SHP77 treated with DMSO at 0.1 percent for 48 hours (cell line): ENCODE measurements around the gene TSGA10.
A peak's percentile ranks its signal among the peaks of the same experiment; 100 is the strongest.
"Not testable (repeated sequence)": the region's sequence is repeated elsewhere in the genome, so short reads cannot be mapped to it uniquely, and the experiment has no call there.

Experiments
- DNase-seq: peaks from one replicate; lab custom pipeline; 2025; lab: John Stamatoyannopoulos, UW

The TSGA10 gene

DNA sequence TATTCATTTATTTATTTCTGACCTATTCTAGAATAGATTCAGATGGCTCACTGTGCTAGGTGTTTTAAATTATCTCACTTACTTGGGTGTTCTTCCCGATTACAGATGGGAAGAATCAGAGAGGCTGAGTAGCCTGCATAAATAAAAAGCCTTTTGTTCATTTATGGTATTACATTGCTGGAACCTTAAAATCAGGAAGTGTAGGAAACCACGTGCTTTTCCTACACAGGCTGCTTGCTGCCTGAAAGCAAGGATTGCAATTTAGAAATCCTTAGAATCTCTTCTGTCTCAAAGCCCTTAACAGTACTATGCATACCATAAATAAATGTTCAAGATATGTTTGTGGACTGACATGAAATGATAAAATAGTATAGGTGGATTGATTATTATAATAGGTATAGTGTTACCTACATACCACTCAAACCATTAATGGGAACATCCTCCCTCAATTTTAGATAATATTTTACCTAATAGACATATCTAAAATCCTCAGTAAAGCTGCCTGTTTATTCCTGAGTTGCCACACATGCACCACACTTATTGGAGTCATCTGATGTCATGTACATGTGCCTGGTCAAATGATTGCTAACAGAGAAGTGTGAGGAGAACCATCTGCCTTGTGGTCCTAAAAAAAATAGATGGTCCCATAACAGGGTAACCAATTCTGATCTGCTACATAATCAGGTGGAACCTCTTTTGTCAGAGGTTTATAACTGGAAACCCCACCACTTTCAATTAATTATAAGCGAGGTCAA, 86.7 kb downstream of the TSGA10 start:
- no peak for DNase-seq

DNA sequence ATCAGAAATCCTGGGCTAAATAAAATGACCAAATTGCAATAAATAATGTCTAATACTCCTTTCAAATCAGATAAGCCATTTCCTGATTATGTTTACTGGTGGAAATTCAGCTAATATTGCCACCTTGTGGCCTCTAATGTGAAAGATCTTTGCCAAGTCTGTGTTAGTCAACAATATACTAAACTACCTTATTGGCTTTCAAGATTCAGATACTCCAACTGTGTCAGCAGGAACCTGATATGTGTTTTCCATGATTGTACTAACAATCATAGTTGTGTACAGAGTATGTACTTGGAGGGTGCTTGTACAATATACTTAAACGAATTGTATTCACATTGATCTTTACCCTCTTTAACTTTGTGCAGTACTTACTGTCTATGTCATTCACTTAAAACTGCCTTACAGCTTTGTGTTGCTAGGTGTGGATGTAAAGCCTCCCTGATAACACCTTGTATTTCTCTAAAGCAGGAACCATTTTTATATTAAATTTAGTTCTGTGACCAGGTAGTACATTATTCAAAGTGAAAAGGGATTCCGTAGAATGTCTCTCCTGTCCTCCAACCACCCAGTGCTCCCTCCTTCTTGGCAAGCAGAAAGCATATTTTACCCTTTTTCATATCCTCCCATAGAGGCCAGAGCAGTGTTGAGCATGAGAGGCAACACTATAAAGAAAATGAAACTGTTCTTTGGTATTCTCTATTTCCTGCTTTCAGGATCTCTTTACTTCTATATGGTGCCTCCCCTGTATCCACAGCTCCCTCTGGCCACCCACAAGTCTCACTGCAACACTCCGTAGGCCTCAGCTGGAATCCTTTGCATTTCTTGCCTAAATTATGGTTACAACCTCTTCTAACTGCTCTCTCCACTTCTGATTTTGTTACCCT, 88.4 kb downstream of the TSGA10 start:
- peak; percentile 67 for DNase-seq

DNA sequence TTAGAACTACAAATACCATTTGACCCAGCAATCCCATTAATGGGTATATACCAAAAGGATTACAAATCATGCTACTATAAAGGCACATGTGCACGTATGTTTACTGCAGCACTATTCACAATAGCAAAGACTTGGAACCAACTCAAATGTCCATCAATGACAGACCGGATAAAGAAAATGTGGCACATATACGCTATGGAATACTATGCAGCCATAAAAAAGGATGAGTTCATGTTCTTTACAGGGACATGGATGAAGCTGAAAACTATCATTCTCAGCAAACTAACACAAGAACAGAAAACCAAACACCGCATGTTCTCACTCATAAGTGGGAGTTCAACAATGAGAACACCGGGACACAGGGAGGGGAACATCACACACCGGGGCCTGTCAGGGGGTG, 105.6 kb downstream of the TSGA10 start:
- not testable (repeated sequence) for DNase-seq

DNA sequence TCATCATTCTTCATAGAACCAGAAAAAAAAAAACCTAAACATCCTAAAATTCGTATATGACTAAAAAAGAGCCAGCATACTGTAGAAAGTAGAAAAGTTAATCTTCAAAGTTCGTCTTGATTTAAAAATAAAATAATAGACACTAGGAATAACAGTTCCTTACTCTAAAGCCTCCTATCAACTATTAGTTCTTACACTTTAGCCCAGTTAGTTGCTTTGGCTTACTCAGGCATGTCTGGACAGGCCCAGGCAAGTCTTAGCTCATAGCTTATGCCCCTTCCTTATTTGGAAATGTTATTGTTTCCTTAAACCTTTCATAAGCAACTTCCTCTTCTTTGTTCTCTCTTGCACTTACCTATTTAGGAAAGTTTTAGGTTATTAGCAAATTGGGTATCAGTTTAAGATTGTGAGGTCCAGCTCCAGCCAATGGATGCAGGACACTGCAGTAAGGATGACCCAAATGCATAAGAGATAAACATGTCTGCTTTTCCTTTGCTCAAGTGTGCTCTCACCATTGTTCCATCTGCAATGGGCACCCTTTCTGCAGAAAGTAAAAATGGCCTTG, 113.9 kb downstream of the TSGA10 start:
- not testable (repeated sequence) for DNase-seq

DNA sequence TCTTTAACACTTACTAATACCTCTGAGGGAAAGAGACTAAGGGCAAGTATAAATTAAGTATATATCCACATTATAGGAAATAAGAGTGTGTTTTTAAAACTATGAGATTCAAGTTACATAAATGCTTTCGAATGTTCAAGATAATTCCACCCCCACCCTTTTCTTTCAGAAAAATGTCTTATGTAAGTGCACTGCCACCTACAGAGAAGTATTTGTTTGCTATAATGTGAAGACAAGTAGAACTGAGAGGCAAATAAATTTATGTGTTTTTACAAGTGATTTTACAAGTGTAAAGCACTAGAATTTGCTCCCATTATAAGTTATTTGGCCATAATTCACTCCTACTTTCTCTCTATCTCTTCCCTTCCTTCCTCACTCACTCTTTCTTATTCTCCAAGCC, 118.8 kb downstream of the TSGA10 start:
- no peak for DNase-seq

DNA sequence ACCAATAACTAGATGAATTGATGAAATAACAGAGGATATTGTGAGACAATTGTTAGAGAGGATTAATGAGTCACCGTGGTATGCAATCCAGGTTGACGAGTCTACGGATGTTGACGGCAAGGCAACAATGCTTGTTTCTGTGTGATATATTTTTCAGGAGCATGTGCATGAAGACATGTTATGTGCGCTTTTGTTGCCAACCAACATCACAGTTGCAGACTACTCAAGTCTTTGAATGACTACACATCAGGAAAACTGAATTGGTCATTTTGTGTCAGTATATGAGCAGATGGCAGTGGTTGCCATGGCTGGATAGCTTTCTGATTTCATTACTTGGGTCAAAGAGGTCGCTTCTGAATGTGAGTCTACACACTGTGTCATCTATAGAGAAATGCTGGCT, 122.0 kb downstream of the TSGA10 start:
- no peak for DNase-seq

DNA sequence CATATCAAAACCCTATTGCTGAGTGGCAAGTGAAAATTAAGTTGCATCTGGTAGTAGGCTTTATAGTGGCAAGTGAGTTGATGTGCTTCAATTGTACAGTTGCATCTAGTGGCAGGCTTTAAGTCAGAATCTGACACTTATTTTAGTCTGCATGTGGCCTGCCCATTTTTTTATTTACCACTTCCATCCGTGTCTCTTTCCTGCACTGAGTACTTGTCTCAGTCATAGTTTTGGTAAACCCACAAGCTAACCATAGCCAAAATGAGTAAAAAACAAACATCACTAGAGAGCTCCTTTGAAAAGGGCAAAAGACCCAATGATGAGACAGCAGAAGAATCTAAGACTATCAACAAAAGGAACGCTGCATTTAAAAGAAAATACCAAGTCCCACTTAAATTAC, 122.7 kb downstream of the TSGA10 start:
- DNase-seq = no peak

DNA sequence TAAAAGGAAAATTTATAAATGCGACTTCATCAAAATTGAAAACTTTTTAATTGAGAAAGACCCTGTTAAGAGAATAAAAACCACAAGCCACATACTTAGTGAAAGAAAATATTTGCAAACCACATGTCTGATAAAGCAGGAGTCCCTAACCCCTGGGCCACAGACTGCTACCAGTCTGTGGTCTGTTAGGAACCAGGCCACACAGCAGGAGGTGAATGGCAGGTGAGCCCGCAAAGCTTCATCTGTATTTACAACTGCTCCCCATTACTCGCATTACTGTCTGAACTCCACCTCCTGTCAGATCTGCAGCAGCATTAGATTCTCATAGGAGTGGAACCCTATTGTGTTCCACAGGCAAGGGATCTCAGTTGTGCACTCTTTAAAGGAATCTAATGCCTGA, 123.3 kb downstream of the TSGA10 start:
- DNase-seq = no peak

DNA sequence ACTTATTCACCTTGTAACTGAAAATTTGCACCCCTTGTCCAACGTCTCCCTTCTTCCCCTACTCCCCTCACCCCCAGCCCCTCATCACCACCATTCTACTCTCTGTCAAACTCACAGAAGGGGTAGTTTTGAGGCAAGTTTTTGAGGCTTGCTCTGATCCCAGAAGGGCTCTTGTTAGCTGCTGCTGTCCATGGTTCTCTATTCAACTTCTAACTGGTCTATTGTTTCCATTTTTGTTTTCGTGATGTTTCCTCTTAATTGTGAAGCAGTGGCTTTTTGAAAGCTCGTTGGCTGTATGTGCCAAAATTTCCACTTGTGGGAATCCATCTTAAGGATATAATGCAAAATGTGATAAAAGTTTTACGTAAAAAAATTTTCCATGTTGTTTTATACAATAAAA, 126.2 kb downstream of the TSGA10 start:
- no peak for DNase-seq

DNA sequence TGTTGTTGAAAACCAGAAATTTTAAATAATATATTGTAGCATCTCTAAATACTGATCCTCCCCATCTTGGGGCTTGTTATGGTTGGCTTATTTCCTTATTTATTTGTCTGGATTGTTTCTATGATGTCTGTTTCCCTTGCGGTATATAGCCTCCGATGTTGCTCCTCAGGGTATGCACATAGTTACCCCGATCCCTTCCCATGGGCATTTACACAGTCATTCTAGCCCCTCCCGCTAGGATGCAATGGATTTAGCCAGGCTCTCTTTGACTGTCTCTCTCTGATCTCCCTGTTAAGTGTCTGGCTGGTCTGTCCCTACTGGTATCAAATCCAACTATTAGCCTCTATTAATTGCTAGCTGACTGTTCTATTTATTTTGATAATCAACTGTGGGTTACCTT, 126.9 kb downstream of the TSGA10 start:
- DNase-seq = no peak

DNA sequence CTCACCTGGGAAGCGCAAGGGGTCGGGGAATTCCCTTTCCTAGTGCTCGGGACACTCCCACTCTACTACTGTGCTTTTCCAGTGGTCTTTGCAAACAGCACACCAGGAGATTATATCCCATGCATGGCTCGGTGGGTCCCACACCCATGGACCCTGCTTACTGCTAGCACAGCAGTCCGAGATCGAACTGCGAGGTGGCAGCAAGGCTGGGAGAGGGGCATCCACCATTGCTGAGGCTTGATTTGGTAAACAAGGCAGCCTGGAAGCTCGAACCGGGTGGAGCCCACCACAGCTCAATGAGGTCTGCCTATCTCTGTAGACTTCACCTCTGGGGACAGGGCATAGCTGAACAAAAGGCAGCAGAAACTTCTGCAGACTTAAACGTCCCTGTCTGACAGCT, 154.0 kb downstream of the TSGA10 start:
- no peak for DNase-seq

DNA sequence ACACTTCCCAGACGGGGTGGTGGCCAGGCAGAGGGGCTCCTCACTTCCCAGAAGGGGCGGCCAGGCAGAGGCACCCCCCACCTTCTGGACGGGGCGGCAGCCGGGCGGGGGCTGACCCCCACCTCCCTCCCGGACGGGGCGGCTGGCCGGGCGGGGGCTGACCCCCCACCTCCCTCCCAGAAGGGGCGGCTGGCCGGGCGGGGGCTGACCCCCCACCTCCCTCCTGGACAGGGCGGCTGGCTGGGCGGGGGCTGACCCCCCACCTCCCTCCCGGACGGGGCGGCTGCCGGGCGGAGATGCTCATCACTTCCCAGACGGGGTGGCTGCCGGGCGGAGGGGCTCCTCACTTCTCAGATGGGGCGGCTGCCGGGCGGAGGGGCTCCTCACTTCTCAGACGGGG, 166.0 kb downstream of the TSGA10 start:
- DNase-seq = not testable (repeated sequence)

DNA sequence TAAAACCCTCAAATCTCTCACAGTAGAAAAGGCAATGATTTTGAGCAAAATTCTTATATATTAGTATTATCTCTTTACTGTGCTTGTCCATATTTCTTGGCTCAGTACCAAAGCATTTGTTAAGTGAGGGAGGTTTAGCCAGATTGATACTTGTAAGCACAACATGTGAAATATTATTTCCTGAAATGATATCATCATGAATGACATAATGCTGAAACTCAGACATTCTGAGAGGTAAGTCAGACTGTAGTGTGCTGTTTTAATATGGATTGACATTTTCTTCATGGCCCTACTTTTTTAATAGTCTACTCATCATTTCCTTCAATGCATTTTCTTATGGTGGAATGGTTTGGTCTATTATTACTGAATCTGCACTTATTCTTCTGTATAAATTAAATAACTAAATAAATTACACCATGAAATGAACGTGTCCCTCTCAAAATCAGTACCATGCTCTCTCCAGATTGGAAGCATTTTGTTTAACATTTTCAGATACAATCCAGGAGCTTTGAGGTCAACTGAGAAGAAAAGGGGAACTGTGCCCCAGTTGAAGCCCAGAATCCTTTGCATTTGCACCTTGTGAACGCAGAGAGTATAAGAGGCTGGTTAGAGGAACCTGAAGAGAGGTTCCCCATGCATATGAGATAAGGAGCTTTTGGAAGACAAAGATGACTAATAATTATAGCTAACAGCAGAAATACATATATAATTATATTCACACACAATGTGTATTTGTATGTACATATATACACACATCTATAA, 168.7 kb downstream of the TSGA10 start:
- no peak for DNase-seq

DNA sequence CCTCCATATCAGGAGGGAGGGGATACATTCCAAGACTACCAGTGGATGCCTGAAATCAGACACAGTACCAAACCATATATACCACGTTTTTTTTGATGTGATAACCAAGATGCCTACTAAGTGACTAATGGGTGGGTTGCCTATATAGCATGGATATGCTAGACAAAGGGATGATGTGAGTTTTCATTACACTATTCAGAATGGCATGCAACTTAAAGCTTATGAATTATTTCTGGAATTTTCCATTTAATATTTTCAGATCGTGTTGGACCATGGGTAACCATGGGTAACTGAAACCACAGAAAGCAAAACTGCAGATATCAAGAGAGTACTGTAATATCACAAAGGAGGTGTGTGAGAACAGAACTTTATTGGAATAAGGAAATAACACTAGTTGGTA, 179.1 kb downstream of the TSGA10 start:
- no peak for DNase-seq

DNA sequence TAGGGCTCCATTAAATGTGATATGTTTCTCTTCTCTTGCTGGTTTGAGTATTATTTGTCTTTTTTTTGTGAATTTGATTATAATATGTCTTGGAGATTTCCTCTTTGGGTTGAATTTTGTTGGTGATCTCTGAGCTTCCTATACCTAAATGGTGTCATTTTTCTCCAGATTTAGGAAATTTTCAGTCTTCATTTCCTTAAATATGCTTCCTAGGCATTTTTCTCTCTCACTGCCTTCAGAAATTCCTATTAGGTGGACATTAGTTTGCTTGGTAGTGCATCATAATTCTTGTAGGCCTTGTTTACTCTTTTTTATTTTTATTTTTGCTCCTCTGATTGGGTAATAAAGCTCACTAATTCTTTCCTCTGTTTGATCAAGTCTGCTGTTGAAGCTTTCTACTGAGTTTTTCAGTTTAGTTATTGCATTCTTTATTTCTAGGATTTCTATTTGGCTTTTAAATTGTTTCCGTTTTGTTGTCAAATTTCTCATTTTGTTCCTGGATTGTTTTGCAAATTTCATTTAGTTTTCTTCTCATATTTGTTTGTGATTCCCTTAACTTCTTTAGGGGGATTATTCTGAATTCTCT, 182.1 kb downstream of the TSGA10 start:
- no peak for DNase-seq

DNA sequence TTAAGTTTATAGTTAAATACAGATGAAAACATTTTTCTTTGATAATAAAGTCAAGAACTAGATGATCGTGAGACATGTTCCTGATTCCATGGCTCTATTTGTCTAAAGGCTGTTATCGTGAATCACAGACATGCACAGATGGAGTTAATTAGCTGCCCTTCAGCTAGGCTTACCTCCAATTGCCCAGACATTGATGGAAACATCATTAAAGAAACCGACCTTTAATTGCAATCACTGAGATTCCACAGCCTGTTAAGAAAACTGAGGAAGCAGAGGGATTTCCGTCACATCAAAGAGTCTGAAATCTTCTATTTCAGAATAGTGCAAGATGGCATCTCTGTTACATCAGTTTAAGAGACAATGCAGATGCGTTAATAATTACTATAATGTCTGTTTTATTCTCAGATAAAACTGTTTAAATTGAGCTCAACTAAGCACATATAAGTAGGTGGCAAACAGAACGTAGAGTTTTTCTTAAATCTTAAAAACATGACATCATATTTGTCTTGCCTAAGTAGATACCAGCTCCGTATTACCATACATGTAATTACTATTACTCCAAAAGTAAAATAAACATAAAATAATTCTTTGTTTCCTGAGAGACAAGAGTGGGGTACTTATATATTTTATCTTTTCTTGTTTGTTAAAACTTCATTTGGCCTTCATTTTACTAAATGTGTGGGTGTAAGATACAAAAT, 194.8 kb downstream of the TSGA10 start:
- DNase-seq = no peak

DNA sequence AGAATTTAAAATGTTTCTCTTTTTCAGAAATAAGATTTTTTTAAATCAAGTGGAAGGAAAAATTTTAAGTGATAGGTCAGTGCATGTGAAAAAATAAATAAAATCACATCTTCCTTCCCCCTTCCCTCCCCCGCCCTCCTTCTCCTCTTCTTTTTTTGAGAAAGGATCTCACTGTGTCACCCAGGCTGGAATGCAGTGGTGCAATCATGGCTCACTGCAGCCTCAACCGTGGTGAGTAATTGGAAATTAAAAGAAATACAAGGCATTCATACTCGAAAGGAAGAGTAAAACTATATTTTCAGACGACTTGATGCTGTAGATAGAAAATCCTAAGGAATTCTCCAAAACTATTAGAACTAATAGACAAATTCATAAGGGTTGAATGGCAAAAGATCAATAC, 201.8 kb downstream of the TSGA10 start:
- DNase-seq = no peak

DNA sequence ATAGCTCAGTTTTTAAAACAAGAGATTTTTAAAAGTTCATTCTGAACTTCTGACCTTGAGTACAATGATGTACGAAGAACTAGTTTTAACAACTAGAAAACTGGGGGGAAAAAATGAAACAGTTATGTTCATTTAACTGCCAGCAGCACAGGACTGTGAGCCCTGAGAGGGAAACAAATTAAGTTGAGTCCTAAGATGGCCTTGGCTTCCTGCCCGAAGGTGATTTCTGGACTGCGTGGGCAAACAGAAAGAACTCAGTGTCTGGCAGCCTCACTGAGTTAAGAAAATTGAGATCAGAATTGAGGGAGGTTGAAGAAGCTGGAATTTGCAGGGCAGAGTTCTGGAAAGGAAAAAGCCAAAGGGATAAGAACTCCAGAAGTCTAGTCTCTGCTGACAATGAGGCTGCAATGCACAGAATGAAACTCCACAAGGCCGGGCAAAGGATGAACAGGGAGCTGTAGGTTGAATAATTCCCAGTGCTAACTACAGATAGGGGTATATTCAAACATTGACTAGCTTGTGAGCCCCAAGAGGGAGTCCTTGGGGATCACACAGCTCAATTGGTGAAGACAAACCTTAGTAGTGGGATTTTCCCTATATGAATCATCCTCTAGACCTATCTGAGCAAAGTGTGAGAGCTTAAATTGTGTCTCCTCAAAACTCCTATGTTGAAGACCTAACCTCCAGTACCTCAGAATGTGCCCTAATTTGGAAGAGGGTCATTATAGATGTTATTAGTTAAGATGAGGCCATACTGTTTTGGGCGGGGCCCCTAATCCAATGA, 205.6 kb downstream of the TSGA10 start:
- DNase-seq = no peak

DNA sequence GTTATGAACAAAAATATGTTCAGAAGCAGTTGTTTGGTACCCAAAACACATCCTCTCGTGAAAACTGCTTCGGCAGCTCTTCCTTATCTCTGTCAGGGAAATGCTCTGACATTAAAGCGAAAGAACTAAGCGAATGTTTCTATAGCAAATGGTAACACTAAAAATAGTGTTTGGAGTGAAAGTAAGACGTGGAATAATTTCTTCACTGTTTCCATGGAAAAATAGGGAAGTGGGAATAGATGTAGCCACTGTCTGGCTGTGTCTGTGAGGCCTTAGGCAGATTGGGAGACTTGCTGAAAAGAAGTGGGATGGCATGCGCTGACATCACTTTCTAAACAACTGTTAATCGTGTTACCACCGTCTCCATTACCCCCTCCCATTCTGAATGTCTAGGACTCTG, 207.2 kb downstream of the TSGA10 start:
- no peak for DNase-seq
